GM23248 (cell line): ENCODE data around the gene TM4SF1.

Experiments used
- EZH2 ChIP-seq: fragments of 200-600 bp; sonication (generic); IDR thresholded peaks from 2 replicates; pipeline ENCODE4 v1.6.1; 2018; ENCODE audit warnings: antibody characterized with exemption, mild to moderate bottlenecking; ENCODE audit not compliant: insufficient read depth, poor library complexity, severe bottlenecking
- EZH2phosphoT487 ChIP-seq: fragments of 200-600 bp; sonication (generic); IDR thresholded peaks from 2 replicates; pipeline ENCODE4 v1.6.1; 2018; ENCODE audit warnings: antibody characterized with exemption, moderate library complexity, mild to moderate bottlenecking, low read depth; ENCODE audit not compliant: insufficient read depth

DNA sequence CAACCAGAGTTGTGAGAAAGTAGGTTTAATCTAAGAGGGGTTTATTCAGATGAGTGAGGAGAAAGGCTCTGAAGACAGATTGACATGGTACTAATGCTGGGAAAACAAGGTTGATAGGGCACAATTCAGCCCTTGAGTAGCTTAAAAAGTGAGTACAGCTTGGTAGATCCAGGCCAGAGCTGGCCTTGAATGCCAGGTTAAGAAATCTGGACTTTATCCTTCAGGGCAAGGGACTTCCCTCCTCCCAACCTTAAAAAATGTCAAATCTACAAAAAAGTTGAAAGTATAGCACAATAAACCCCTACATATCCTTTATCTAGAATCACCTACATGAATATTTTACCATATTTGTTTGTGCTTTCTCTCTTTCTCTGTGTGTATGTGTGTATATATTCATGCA, 51.9 kb downstream of the TM4SF1 start:
- TF ChIP-seq EZH2phosphoT487 (no peak), EZH2 (no peak)
